Left lobe of liver (tissue), 2 donors: ENCODE data around the gene RPH3AL. TPM values are rescaled to one million over a fixed set of nuclear protein-coding genes. Genes with fewer than 3 reads are reported as not detected.

Source experiments
- ATAC-seq: fragments of 200-7000 bp; cut with Tn5 transposase; one replicate; pipeline ENCODE4 v1.9.1; 2020; ENCODE audit warnings: mild to moderate bottlenecking, moderate library complexity
- DNase-seq: peaks from one replicate; pipeline ENCODE4 v3.0.0-alpha.2; 2020; ENCODE audit warnings: low spot score
- total RNA-seq: library from RNA; stranded (reverse); gene quantifications from one replicate; pipeline ENCODE4 v1.2.1, GENCODE V29; 2021
- donor health status: DM: no; HTN: no; CAD: no; lungs with moderate emphysema.
- donor health status: DM: no; HTN: yes; CAD: no.

The RPH3AL gene
- 87.4 TPM for total RNA-seq

GRCh38 chr17:352421-353212 lies at the start of gene RPH3AL:
RPH3AL (minus strand) TSS chr17:352807; CDS start chr17:327543, 25,264 bp downstream.
- peak; percentile 53 for ATAC-seq
- DNase-seq: peak; percentile 86

GRCh38 chr17:400257-400656 lies 47.6 kb upstream of the RPH3AL start:
- ATAC-seq (no peak), DNase-seq (no peak)

- DNase-seq (no peak), ATAC-seq (no peak)
Observed at GRCh38 chr17:396788-397187, 44.2 kb upstream of the RPH3AL start.

- DNase-seq (no peak), ATAC-seq (no peak)
Observed at GRCh38 chr17:395974-396373, 43.4 kb upstream of the RPH3AL start.

- DNase-seq: no peak
- no peak for ATAC-seq
Observed at GRCh38 chr17:395179-395578, 42.6 kb upstream of the RPH3AL start.

GRCh38 chr17:394718-395095 lies 42.1 kb upstream of the RPH3AL start:
- ATAC-seq (no peak), DNase-seq (no peak)

- ATAC-seq (peak; percentile 95), DNase-seq (peak; percentile 83)
Observed at GRCh38 chr17:393806-394717, 41.5 kb upstream of the RPH3AL start.

GRCh38 chr17:391850-392249 lies 39.2 kb upstream of the RPH3AL start:
- no peak for DNase-seq
- ATAC-seq: no peak

- DNase-seq (no peak), ATAC-seq (no peak)
Observed at GRCh38 chr17:390025-390424, 37.4 kb upstream of the RPH3AL start.

- DNase-seq: no peak
Observed at GRCh38 chr17:388087-388486, 35.5 kb upstream of the RPH3AL start.

GRCh38 chr17:386141-386876 lies 33.7 kb upstream of the RPH3AL start:
- ATAC-seq (peak; percentile 93), DNase-seq (peak; percentile 93)

More at GRCh38 chr17:388087-388486, 35.5 kb upstream of the RPH3AL start:
- ATAC-seq: no peak

GRCh38 chr17:385836-386140 lies 33.2 kb upstream of the RPH3AL start:
- DNase-seq (no peak), ATAC-seq (no peak)

- DNase-seq (peak; percentile 54), ATAC-seq (peak; percentile 47)
Observed at GRCh38 chr17:385178-385835, 32.7 kb upstream of the RPH3AL start.

- no peak for DNase-seq
Observed at GRCh38 chr17:384622-385177, 32.1 kb upstream of the RPH3AL start.

GRCh38 chr17:383771-384621 lies 31.4 kb upstream of the RPH3AL start:
- no peak for ATAC-seq

More at GRCh38 chr17:384622-385177, 32.1 kb upstream of the RPH3AL start:
- ATAC-seq: no peak

GRCh38 chr17:382644-383533 lies 30.3 kb upstream of the RPH3AL start:
- ATAC-seq (no peak), DNase-seq (no peak)

More at GRCh38 chr17:383771-384621, 31.4 kb upstream of the RPH3AL start:
- no peak for DNase-seq

- no peak for DNase-seq
- no peak for ATAC-seq
Observed at GRCh38 chr17:381941-382643, 29.5 kb upstream of the RPH3AL start.

- ATAC-seq: no peak
- DNase-seq: no peak
Observed at GRCh38 chr17:381516-381915, 28.9 kb upstream of the RPH3AL start.
